ENCODE results near the gene KLF7.
A peak's percentile ranks its signal among the peaks of the same experiment; 100 is the strongest.

Gene KLF7

DNA sequence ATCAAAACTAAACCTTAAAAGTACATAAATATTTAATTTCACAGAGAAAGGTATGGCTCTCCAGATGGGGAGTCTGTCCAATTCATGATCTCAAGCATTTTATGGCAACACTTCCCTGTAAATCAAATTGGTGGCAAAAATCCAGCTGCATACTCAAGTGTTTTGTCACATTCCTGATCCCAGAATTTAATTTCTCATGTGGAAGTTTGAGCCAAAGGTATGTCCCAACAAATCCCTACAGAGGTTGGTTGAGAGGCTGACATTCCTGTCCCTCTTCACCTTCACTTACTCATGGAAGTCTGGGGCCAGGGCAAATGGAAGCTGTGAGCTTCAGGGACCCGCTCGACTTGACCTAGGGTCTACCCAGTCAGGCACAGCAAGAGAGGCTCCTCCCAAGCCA lies 17.7 kb downstream of the KLF7 start:
- no peak for DNase-seq

DNA sequence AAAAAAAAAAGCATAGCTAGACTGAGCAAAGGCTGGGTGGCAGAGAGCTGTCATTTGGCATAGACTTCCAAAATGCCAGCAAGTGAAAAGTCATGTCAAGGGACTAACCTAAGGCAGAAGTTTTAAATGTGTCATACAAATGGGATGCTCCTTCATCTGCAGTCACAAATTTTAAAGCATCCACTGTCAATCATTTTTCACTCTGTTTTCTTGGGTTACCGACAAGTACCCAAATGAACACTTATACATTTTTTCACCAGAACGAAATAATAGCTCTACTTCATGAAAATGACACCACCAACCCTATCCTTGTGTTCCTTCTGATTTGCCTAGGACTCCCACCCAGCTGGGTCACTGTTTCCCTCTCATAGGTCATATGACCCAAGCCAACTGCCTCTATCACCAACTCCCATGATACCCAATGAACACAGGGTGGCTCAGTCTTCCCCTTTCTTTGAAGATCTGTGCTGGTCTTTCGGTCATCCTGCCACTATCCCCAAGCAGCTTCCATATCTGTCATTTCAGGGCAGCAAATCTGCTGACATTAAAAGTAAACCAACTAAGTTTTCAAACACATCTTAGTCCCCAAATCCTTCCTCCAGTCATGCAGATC lies 21.5 kb downstream of the KLF7 start:
- no peak for DNase-seq

DNA sequence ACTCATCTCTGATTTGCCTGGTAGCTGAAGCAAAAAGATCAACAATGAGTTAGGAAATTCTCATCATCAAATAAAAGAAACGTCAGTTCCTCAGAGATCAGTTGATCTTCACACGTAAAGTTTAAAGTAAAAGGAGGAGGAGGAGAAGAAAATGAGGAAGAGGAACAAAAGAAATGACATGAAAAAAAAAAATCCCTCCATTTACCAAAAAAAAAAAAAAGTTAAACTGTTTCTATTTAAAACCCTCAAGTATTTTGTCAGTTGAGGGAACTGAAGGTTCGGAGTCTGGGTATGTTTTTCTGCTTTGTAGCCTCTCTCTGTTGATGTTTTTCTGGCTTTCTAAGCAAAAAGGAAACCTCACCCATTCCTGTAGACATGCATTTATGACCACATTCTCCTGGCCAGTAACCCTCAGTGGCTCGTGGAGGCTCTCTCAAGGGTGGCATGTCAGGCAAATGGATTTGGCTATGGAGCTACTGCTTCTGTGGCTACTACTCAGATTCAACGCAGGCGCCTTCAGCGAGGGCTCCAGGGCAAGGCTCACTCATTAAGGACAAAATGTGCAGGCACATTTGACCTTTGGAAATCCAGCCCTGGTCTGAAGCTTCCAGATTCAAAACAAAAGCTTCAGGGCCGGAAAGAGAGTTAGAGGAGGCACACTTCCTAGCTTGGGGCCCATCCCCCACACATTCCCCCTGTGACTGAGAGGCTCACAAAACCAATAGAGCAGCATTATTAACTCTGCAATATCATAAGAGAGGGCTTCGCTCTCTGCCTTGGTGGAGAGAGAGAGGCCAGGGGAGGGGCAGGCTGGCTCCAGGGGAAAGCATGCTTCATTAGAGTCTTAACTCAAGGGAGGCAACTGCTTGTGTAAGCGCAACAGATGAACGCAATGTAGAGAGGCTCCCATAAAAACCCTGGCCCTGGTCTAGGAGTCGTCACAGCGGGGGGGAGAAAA lies 22.3 kb downstream of the KLF7 start:
- no peak for DNase-seq

DNA sequence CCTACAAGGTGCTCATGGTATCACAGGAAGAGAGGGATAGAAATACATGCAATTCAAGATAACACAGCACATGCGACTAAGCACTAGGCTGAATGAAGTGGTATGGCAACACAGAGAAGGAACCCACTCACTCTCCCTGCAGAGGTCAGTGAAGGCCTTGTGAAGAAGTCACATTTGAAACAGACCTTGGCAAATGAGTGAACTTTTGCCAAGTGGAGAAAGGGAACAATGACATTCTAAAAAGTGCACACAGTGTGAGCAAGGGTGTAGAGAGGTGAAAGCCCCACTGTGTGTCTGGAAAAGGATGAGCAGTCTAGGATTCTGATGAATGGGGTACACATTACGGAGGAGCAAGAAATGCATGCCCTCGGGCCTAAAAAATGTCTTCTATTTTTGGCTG lies 23.3 kb downstream of the KLF7 start:
- DNase-seq: no peak

DNA sequence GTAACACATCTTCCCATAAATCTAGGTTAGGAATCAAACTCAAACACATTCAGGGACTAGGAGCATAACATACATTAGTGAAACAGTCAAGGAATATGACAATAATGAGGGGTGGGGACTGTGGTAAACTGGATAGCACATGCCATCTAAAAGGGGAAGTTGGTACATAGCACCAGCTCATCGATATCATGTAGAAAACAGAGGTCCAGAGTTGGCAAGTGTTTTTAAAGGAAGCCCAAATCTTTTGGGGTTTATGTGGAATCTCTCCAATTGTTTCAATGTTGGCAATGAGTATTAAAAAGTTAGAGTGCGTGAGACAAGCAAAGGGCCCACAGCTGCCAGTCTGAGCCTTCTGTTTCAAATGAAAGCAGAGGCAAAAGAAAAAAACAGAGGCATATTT lies 24.4 kb downstream of the KLF7 start:
- no peak for DNase-seq

DNA sequence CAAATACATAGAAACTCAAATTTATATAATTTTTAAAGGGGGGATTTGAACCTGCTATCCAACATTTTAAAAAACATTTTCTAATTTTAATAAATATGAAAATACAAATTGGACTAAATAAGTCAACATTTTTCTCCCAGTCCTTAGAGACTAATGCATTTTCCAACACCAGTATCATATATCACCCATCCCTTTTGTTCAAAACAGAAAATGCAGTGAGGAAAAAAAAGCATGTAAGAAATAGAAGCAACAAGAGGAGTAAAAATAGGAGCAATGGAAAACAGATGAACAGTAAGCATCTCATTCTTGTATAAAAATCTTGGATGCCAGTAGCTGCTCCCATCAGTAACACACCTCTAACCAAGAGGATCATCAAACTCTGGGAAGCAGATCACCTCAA lies 25.5 kb downstream of the KLF7 start:
- no peak for DNase-seq

DNA sequence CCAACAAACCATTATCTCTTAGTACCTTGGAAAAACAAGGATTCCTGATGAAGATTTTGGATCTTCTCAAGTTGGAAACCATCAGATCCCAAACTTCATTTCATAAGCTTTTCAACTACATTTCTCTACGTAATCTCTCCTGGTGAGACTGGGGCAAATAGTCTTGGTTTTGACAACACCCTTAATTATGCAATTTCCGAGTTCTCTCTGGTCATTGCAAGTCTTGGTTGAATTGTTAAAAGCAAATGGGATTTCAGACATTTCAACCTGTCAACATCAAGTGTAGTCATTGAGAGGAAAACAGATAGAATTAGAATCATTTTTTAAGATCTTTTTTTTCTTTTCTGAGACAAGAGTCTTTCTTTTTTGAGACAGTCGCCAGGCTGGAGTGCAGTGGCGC lies 26.2 kb downstream of the KLF7 start:
- no peak for DNase-seq

DNA sequence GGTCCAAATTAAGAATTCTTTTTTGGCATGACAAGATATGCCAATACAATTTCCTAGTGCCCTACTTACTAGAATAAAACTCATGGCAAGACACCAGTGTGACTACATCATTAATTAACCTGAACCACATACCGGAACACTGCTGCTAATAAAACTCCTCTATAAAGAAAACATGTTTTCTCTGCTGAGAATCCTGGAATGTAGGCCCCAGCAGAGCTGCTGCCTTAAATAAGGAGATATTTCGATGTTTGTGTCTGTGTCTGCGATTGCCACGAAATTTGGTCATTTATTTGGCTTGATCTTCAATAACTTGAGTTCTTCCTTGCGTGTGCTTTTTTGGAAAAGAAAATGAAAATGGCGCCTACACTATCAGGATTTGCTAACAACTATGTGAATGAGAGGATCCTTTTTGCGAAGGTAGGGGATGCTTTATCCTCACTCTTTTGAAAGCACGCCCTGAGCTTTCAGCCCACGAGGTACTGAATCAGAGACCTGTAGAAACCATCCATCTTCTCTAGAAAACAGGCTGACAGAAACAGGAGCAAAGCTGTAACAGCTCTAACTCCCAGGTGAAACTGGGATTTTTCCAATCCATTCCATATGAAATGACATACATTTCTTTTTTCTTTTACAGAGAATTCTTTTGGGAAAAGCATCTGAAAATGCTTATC lies 27.0 kb downstream of the KLF7 start:
- DNase-seq: no peak

DNA sequence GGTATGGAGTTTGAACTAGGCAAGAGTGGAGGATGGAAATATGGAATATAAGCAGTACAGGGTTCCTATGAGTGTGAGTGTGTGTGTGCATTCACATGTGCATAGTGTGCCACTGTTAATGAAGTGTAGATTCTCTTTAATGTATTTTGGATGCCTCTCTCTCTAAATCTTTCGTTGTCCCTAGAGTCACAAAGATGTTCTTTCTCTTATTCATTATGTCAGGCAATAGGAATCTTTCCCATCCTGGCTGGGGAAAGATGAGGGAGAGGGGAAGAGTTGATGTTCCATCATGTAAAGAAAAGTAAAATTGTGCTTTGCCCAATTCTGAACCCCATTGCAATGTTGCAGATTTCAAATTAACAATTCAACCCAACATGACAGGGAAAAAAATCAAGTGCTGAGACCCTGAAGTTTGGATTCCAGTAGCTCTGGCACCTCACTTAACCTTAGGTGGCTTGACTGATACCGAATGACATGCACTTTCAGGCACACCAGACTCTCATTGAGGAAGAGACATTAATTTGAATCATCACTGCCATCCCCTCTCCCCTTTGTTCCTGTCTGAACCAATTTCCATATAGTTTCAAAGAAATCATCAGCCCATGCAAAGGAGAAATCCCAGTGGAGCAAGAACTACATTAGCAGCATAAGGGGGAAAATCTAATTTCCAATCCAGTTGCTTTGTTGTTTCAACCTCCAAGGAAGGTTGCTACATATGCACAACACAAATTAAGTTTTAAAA lies 28.0 kb downstream of the KLF7 start:
- DNase-seq: no peak

DNA sequence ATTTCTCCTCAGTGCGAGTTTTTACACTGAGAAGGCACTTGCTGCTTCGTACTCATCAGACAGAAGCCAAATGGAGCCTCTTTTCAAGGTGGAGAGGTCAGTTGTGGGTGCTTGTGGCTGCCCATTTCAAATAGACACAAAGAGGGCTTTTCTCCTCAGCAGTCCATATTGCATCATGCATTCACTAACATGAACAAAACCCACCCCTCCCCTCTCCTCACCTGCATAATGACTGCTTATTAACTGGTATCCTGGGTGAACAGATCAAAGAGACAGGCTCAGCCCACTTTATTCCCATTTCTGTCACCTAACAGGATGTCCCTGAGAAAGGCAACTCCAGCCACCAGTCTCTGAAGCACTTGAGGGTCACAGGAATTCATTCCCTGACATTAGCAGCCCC lies 28.9 kb downstream of the KLF7 start:
- no peak for DNase-seq

DNA sequence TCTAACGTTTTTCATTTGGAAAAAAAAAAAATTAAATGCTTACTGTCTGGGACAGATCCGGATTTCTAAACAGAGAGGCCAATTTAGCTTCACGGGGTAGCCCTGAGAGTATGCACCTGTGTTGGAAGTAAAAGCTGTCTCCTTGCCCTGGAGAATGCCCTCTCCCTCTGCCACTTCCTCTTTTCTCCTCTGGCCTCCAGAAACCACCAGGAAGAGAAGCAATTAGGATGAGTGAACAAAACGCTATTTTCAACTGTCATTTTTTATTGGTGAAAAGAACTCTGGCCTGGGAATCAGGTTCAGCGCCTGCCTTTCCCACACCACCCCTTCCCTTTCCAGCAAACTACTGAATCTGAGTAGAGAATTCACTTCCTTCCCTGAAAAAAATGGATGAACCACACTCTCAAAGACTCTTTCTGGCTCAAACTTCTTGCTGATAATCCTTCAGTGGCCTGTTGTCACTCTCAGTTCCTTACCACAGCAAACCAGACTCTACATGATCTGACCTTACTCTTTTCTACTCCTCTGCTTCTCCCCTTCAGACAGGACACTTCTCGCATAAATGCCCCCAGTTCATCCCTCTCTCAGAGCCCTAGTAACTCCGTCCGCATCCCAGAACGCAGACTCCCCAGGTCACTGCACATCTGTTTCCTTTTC lies 29.8 kb downstream of the KLF7 start:
- DNase-seq: no peak

DNA sequence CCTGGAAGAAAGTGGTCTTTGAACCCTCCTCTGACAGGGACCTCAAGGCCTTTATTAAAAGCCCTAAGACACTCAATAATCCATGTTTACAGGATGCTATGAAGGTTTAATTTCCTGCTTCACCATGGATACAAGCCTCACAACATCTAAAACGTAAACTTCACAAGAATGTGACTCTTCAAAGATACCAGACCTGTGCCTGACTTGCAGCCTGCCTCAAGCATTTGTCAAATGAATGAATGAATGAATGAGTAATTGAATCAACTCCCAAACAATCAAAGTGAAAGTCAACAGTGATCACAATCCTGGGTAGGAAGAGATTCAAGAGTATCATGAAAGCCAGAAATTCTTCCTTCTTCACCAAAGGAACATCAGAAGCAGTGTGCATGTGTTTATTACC lies 30.4 kb downstream of the KLF7 start:
- no peak for DNase-seq

DNA sequence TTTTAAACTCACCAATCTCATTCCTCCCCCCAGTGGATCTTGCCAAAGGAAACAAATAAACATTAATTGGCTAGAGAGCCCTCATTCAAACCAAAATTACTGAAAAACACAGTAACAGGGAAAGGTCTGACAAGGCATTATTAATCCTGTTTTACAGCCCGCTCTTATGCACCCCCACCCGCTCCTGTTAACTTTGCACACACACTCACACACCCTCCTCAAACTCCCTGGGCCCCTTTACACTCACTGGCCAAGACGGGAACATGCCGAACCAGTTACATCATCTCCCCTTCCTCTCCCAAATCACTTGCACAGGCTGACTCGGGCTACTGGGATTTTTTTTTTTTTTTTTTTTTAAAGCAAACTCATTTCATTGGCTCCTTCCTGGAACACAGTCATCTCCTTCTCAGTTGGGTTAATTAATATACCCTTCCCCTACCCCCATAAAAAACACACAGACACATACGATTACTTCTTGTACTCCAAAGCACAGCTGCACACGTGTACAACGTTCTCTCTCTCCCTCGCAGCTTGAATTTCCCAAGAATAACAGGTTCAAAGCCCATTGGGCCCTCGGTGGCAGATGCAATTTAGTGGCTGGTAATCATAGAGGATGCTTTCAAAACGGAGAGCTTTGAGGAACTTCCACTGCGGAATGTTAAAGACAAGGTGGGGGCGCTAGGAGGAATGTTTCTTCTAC lies 31.8 kb downstream of the KLF7 start:
- DNase-seq: no peak

DNA sequence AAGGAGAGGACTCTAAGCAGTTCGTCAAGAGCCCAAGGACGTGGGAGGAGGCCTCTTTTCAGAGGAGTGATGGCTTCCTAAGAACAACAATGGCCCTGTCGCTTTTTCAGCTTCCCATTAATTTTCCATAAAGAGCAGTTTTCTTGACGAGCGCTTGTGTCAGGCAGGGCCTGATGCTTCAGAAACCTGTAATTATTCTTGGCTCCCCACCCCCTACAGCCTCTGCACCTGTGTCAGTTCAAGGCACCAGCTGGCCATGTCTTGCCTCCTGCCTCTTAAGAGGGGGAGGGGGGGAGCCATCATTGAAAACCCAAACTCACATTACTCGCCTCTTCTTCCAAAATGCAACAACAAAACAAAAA lies 32.3 kb downstream of the KLF7 start:
- peak; percentile 51 for DNase-seq

DNA sequence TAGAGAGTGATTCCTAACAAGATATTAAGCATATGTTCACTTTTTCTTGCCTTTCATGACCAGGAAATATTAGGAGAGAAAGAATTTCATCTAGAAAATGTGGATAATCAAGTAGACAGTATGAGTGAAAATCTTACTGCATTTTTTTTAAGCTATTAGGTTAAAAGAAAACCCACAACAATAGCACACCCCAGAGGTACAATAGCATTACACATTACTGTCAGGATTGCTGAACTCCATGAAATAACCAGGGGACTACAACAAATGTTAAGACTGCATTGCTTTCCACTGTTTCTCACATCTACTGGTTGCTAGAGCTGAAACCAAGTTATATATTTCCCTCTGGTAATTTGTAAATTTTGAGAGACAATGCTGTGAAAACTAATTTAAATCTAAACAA lies 33.7 kb downstream of the KLF7 start:
- no peak for DNase-seq

DNA sequence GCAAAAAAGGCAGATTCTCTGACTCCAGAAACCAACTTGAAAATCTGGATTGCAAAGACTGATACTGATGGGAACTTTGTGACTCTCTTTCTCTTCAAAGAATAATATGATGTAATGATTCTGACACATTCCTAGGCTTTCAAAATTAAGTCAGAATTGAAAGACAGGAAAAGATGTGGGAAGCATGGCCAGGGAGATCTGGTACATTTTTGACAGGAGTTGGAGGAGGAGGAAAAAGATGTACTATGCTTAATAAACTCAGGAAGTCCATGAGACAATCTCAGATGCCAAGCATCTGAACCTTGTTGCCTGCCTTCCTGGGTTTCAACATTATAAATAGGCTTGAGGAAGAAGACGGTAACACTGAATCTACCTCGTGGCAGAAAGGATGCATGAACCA lies 34.2 kb downstream of the KLF7 start:
- no peak for DNase-seq

DNA sequence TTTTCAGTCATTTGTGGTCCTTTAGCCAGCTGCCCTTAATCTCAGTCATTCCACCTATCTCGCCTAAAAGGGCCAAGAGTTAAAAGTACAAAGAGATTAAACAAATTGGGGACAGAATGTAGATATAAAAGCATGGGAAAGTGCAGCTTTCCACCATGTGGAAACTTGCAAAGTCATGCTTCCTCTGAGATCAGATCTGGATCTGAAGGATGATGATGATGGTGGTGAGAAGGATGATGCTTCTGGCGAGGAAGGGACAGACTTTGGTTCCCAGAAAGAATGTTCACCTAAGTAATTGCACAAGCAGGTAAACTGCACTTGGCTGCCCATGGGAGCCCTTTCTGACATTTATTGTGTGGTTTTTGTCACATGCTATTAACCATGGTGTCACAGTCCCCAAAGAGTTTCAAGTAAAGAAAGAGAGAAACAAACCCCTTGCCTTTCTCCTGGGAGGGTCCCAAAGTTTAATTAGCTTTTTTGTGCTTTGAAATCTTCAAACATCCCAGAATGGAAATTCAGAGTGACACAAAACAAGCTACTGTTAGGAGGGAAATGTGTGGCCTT lies 34.7 kb downstream of the KLF7 start:
- DNase-seq: no peak

DNA sequence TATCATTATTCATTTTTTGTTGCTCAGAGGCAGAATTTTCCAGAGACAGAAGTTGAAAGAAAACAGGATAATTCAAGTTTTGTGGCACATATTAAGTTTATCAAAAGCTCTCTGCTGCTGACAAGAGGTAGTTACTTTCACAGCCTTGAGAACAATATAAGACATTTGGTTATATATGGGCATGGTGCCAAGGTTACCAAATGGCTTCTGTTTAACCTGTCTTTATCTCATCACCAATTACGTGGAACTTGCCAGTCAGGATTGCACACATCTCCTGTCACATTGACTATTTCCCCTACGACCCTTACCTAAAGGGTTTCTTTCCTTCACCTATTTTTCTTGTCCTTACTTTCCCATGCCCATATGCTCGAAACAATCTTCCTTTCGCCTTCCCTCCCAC lies 35.9 kb downstream of the KLF7 start:
- no peak for DNase-seq

DNA sequence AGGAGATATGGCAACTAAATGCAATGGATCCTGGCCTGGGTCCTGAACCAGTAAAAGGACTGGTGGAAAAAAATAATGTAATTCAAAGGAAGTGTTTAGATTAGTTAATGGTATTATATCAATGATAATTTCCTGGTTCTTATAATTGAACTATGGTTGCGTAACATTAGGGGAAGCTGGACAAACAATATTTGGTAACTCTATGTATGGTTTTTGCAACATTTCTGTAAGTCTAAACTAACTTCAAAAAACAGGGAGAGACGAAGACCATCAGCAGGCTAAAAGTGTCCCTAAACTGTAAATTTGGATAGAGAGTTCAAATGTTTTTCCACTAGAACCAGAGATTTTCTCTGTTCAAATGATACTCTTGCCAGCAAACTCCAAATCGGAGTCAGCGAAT lies 36.9 kb downstream of the KLF7 start:
- no peak for DNase-seq

DNA sequence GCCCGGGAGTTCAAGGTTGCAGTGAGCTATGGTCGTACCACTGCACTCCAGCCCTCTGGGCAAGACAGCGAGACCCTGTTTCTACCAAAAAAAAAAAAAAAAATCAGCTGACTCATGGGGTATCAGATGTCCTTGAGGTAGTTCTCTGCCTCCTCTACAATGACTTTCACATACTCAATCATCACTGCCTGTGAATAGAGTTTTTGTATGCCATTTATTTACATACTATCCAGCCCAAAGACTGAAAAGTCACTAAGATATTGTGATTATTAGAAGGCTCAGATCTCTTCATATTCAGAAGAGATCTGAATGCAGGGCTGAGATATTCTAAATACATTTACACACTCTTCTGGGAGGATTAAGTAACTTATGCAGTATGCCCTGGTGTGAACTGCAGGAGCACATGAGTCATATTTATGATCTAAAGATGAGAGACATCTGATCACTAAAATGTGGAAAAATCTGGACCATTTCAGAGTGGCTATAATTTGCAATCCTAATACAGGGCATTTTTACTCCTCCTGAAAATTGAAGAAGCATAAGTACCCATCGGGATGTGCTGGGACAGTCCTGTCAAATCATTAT lies 38.9 kb downstream of the KLF7 start:
- no peak for DNase-seq

DNA sequence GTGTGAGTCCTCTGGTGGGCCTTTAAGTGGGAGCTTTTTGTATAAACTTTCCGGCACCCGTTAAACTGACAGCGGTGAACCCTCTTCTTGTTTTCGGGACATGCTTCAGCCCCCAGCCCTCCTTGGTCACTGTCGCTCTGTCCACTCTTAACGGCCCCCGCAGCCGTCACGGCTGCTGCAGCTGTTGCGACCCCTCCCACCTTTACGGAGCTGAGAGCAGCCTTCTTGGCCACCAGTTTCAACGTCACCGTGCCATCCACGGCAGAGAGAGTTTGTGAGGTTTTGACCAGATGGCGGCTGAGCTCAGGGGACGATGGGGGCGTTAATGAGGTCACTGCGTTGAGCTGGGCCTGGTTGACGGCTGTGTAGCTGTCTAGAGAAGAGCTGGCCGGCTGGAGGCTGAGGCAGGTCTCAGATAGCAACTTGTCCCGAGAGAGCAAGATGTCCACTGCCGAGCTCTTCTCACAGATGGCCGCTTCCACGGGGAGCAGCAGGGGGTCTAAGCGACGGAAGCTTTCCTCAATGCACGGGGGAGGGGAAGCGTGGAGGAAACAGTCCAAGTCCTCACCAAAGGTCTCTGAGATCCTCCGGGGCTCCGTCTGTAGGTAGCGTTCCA lies 41.9 kb downstream of the KLF7 start:
- no peak for DNase-seq

Data from NCI-H774 (cell line).